NT2/D1 (cell line): ENCODE results near the gene SORBS1.

Source experiments
- YY1 ChIP-seq: IDR thresholded peaks from 2 replicates; pipeline ENCODE4 v1.6.1; 2011; ENCODE audit not compliant: insufficient read length, insufficient read depth
- ZNF274 ChIP-seq: IDR thresholded peaks from 2 replicates; pipeline ENCODE4 v1.6.1; 2011; ENCODE audit warnings: mild to moderate bottlenecking, low read depth, low read length

DNA sequence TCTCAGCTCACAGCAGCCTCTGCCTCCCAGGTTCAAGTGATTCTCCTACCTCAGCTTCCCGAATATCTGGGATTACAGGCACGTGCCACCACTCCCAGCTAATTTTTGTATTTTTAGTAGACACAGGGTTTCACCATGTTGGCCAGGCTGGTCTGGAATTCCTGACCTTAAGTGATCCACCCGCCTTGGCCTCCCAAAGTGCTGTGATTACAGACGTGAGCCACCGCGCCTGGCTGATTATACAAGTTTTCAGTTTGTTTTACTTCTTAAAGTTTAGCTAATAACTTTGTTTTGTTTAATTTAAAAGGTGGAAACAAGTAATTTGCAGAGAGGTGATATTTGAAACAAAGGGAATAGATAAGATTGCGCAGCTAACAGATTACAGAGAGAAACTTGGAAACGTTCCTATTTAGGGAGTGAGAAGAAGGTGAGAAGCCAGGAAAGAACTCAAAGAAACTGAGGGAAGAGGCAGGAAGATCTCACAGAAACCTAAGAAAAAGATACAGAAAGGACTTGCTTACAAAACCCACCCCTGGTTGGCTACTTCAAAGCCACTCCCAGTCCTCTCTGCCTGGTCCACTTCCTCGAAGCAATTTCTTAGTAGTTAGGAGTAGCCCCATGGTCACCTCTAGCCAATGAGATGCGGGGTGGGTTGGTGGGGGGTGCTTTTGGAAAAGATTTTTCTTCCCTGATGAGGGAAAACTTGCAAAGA lies 255.4 kb downstream of the SORBS1 start:
- TF ChIP-seq YY1 (no peak), ZNF274 (no peak)
